WTC11 (cell line): ENCODE data around the gene OTUB1. TPM values are rescaled to one million over a fixed set of nuclear protein-coding genes. Genes with fewer than 3 reads are reported as not detected.

Source experiments
- ATAC-seq: fragments of 200-7000 bp; cut with Tn5 transposase; 2 replicates; pipeline ENCODE4 v1.10.0; 2021; ENCODE audit warnings: mild to moderate bottlenecking, moderate library complexity
- CTCF ChIA-PET: fragments of 300-600 bp; sonication (Branson Sonifier 250); formaldehyde crosslinking; loops from one replicate; lab custom pipeline; 2021; ENCODE audit warnings: antibody characterized with exemption; lab: Charles Lee
- POLR2A ChIA-PET: fragments of 350-600 bp; sonication (Branson Sonifier 250); formaldehyde crosslinking; loops from one replicate; lab custom pipeline; 2021; ENCODE audit warnings: antibody characterized with exemption; lab: Charles Lee
- DNase-seq: peaks from one replicate; pipeline ENCODE4 v3.0.0; 2021; ENCODE audit warnings: low spot score
- H3K27ac Mint-ChIP-seq: 2 replicates; pipeline ENCODE4 v1.8.0; 2021; ENCODE audit warnings: mixed read lengths
- H3K27me3 Mint-ChIP-seq: 2 replicates; pipeline ENCODE4 v1.8.0; 2021; ENCODE audit warnings: low read depth, mild to moderate bottlenecking, moderate library complexity, mixed read lengths
- H3K36me3 Mint-ChIP-seq: 2 replicates; pipeline ENCODE4 v1.8.0; 2021; ENCODE audit warnings: mixed read lengths
- H3K4me1 Mint-ChIP-seq: 2 replicates; pipeline ENCODE4 v1.8.0; 2022; ENCODE audit warnings: mixed read lengths
- H3K4me3 Mint-ChIP-seq: 2 replicates; pipeline ENCODE4 v1.8.0; 2021; ENCODE audit warnings: mild to moderate bottlenecking, moderate library complexity, mixed read lengths
- H3K9me3 Mint-ChIP-seq: 2 replicates; pipeline ENCODE4 v1.8.0; 2021; ENCODE audit warnings: mixed read lengths
- FOXK1 ChIP-seq: sonication (generic); formaldehyde crosslinking; IDR thresholded peaks from 2 replicates; pipeline ENCODE4 v1.8.0; 2022; ENCODE audit warnings: mild to moderate bottlenecking, moderate library complexity, missing genetic modification reagents
- FOXP1 ChIP-seq: sonication (generic); formaldehyde crosslinking; IDR thresholded peaks from 2 replicates; pipeline ENCODE4 v1.8.0; 2022; ENCODE audit warnings: missing genetic modification reagents, mild to moderate bottlenecking, moderate library complexity, borderline replicate concordance
- GABPB1 ChIP-seq: sonication (generic); formaldehyde crosslinking; IDR thresholded peaks from 2 replicates; pipeline ENCODE4 v1.8.1; 2023; ENCODE audit warnings: mild to moderate bottlenecking, missing genetic modification reagents
- JUN ChIP-seq: sonication (generic); formaldehyde crosslinking; IDR thresholded peaks from 2 replicates; pipeline ENCODE4 v1.8.0; 2023; ENCODE audit warnings: mild to moderate bottlenecking, missing genetic modification reagents
- NFE2L1 ChIP-seq: sonication (generic); formaldehyde crosslinking; IDR thresholded peaks from 2 replicates; pipeline ENCODE4 v1.8.1; 2023; ENCODE audit warnings: missing genetic modification reagents
- SOX15 ChIP-seq: fragments of 250-450 bp; sonication (Bioruptor Pico); IDR thresholded peaks from 2 replicates; pipeline ENCODE4 v1.9.0; 2021; ENCODE audit warnings: mild to moderate bottlenecking
- SP1 ChIP-seq: sonication (generic); formaldehyde crosslinking; conservative IDR thresholded peaks from 2 replicates; pipeline ENCODE4 v1.8.1; 2022; ENCODE audit warnings: missing genetic modification reagents
- TCF7 ChIP-seq: sonication (generic); formaldehyde crosslinking; IDR thresholded peaks from 2 replicates; pipeline ENCODE4 v1.8.0; 2022; ENCODE audit warnings: mild to moderate bottlenecking, low read depth, missing genetic modification reagents, moderate library complexity
- ZNF138 ChIP-seq: sonication (generic); formaldehyde crosslinking; conservative IDR thresholded peaks from 2 replicates; pipeline ENCODE4 v1.8.1; 2022; ENCODE audit warnings: mild to moderate bottlenecking, moderate library complexity, missing genetic modification reagents
- ZNF396 ChIP-seq: fragments of 250-450 bp; sonication (Bioruptor Pico); IDR thresholded peaks from 2 replicates; pipeline ENCODE4 v1.8.0; 2021; ENCODE audit warnings: mild to moderate bottlenecking, moderate library complexity, borderline replicate concordance
- ZNF423 ChIP-seq: fragments of 250-450 bp; sonication (Bioruptor Pico); IDR thresholded peaks from 2 replicates; pipeline ENCODE4 v2.1.2; 2022; ENCODE audit warnings: mild to moderate bottlenecking, moderate library complexity
- total RNA-seq: library from RNA; stranded (reverse); gene quantifications from 3 replicates; pipeline ENCODE4 v1.2.3, GENCODE V29; 2021
- TF ChIP-seq, protein P1 (sequence below): sonication (generic); formaldehyde crosslinking; IDR thresholded peaks from 2 replicates; pipeline ENCODE4 v1.8.1; 2023; ENCODE audit warnings: mild to moderate bottlenecking, missing genetic modification reagents
- TF ChIP-seq, protein P2 (sequence below): sonication (generic); formaldehyde crosslinking; IDR thresholded peaks from 2 replicates; pipeline ENCODE4 v1.8.1; 2023; ENCODE audit warnings: mild to moderate bottlenecking, missing genetic modification reagents, borderline replicate concordance
- TF ChIP-seq, protein P3 (sequence below): sonication (generic); formaldehyde crosslinking; IDR thresholded peaks from 2 replicates; pipeline ENCODE4 v1.8.0; 2022; ENCODE audit warnings: mild to moderate bottlenecking, missing genetic modification reagents
- TF ChIP-seq, protein P4 (sequence below): sonication (generic); formaldehyde crosslinking; IDR thresholded peaks from 2 replicates; pipeline ENCODE4 v1.8.1; 2023; ENCODE audit warnings: mild to moderate bottlenecking, moderate library complexity, missing genetic modification reagents
- TF ChIP-seq, protein P5 (sequence below): sonication (generic); formaldehyde crosslinking; IDR thresholded peaks from 2 replicates; pipeline ENCODE4 v1.8.1; 2022; ENCODE audit warnings: mild to moderate bottlenecking, moderate library complexity, missing genetic modification reagents
- TF ChIP-seq, protein P6 (sequence below): sonication (generic); formaldehyde crosslinking; IDR thresholded peaks from 2 replicates; pipeline ENCODE4 v1.8.1; 2022; ENCODE audit warnings: missing genetic modification reagents, borderline replicate concordance
- TF ChIP-seq, protein P7 (sequence below): sonication (generic); formaldehyde crosslinking; conservative IDR thresholded peaks from 2 replicates; pipeline ENCODE4 v1.8.1; 2022; ENCODE audit warnings: mild to moderate bottlenecking, missing genetic modification reagents
- TF ChIP-seq, protein P8 (sequence below): sonication (generic); formaldehyde crosslinking; IDR thresholded peaks from 2 replicates; pipeline ENCODE4 v1.8.1; 2022; ENCODE audit warnings: mild to moderate bottlenecking, missing genetic modification reagents, moderate library complexity, borderline replicate concordance

OTUB1 gene
- total RNA-seq, 1 experiment from 2014 or later = 112 TPM

DNA sequence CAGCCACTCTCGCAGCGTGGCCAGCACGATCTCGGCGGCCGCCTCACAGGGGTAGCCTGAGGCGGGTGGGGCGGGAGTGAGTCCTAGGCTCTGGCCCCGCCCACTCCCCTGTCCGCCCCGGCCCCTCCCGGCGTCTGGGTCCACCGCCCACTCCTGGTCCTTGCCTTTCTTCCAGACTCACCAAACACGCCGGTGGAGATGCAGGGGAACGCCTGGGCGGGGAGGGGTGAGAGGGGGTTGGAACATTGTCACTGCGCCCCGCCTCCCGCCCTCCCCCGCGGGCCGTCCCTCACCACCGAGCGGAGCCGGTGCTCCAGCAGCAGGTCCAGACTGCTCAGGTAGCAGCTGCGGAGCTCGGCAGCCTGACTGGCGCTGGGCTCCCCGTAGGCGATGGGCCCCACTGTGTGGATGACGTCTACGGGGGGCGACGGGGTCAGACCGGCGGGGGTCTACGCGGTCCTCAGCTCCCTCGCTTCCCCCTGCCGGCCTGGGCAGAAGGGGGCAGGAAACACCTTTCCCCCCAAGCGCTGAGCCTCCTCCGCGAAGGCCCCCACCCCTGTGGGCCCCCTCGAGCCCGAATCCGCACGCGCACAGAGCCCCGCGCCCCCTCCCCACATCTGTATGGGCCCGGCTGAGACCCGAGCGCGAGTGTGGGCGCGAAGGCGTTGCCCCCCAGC, 13.2 kb downstream of the OTUB1 start (continued):
- TF ChIP-seq, protein P1, sequence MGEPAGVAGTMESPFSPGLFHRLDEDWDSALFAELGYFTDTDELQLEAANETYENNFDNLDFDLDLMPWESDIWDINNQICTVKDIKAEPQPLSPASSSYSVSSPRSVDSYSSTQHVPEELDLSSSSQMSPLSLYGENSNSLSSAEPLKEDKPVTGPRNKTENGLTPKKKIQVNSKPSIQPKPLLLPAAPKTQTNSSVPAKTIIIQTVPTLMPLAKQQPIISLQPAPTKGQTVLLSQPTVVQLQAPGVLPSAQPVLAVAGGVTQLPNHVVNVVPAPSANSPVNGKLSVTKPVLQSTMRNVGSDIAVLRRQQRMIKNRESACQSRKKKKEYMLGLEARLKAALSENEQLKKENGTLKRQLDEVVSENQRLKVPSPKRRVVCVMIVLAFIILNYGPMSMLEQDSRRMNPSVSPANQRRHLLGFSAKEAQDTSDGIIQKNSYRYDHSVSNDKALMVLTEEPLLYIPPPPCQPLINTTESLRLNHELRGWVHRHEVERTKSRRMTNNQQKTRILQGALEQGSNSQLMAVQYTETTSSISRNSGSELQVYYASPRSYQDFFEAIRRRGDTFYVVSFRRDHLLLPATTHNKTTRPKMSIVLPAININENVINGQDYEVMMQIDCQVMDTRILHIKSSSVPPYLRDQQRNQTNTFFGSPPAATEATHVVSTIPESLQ (CRISPR knock-in tag) = no peak
- TF ChIP-seq SP1 (CRISPR knock-in tag) (peak; percentile 74), GABPB1 (CRISPR knock-in tag) (no peak), TCF7 (CRISPR knock-in tag) (no peak), ZNF138 (CRISPR knock-in tag) (peak; percentile 63; the same call in 1 of the 2 replicates)
- TF ChIP-seq, protein P2, sequence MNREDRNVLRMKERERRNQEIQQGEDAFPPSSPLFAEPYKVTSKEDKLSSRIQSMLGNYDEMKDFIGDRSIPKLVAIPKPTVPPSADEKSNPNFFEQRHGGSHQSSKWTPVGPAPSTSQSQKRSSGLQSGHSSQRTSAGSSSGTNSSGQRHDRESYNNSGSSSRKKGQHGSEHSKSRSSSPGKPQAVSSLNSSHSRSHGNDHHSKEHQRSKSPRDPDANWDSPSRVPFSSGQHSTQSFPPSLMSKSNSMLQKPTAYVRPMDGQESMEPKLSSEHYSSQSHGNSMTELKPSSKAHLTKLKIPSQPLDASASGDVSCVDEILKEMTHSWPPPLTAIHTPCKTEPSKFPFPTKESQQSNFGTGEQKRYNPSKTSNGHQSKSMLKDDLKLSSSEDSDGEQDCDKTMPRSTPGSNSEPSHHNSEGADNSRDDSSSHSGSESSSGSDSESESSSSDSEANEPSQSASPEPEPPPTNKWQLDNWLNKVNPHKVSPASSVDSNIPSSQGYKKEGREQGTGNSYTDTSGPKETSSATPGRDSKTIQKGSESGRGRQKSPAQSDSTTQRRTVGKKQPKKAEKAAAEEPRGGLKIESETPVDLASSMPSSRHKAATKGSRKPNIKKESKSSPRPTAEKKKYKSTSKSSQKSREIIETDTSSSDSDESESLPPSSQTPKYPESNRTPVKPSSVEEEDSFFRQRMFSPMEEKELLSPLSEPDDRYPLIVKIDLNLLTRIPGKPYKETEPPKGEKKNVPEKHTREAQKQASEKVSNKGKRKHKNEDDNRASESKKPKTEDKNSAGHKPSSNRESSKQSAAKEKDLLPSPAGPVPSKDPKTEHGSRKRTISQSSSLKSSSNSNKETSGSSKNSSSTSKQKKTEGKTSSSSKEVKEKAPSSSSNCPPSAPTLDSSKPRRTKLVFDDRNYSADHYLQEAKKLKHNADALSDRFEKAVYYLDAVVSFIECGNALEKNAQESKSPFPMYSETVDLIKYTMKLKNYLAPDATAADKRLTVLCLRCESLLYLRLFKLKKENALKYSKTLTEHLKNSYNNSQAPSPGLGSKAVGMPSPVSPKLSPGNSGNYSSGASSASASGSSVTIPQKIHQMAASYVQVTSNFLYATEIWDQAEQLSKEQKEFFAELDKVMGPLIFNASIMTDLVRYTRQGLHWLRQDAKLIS (CRISPR knock-in tag) = no peak
- TF ChIP-seq, protein P3, sequence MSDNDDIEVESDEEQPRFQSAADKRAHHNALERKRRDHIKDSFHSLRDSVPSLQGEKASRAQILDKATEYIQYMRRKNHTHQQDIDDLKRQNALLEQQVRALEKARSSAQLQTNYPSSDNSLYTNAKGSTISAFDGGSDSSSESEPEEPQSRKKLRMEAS (CRISPR knock-in tag) = peak; percentile 71; the same call in 1 of the 2 replicates
- TF ChIP-seq, protein P4, sequence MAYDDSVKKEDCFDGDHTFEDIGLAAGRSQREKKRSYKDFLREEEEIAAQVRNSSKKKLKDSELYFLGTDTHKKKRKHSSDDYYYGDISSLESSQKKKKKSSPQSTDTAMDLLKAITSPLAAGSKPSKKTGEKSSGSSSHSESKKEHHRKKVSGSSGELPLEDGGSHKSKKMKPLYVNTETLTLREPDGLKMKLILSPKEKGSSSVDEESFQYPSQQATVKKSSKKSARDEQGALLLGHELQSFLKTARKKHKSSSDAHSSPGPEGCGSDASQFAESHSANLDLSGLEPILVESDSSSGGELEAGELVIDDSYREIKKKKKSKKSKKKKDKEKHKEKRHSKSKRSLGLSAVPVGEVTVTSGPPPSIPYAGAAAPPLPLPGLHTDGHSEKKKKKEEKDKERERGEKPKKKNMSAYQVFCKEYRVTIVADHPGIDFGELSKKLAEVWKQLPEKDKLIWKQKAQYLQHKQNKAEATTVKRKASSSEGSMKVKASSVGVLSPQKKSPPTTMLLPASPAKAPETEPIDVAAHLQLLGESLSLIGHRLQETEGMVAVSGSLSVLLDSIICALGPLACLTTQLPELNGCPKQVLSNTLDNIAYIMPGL (CRISPR knock-in tag) = no peak
- TF ChIP-seq, protein P5, sequence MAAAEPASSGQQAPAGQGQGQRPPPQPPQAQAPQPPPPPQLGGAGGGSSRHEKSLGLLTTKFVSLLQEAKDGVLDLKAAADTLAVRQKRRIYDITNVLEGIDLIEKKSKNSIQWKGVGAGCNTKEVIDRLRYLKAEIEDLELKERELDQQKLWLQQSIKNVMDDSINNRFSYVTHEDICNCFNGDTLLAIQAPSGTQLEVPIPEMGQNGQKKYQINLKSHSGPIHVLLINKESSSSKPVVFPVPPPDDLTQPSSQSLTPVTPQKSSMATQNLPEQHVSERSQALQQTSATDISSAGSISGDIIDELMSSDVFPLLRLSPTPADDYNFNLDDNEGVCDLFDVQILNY (CRISPR knock-in tag) = no peak

DNA sequence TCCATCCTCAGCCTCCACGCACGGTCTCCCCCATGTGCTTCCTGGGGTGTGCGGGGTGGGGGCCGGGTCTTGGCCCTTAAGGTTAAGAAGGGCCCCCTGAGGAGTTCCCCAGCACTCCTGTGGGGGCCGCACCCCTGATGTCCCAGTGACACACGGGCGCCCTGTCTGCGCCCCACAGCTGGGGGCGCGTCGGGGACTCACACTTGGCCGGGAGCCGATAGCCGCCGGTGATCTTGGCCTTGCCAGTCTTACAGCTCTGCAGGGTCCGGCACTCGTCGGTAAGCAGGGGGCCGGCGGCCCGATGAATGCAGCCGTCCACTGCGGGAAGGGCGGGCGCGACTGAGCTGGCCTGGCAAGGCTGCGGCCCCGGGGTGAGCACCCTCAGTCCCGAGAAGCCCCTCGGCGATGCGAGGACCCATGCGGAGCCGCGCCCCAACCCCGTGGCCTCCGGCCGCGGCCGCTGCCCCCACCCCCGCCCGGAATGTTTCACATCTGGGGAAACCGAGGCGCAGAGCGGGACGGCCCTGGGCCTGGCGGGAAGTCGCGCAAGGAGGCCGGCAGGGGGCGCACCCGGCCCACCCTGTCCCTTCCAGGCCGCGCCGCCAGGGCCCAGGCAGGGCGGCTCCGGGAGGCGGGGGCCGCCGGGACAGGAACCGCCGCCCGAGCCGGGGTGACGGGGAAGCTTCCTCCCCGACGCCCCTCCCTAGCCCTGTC, 13.9 kb downstream of the OTUB1 start:
- Mint-ChIP-seq H3K27me3 (peaks cover 42% of the 10 kb centered on the region), H3K36me3 (peaks cover 8% of the 10 kb centered on the region), H3K4me1 (peaks cover 11% of the 10 kb centered on the region), H3K9me3 (no peaks in the 10 kb centered on the region), H3K4me3 (peak overlapping the region; percentile 64), H3K27ac (no peak overlapping the region)
- ChIA-PET POLR2A (interaction anchor here (0.8 to 1.8 kb wide), 6 partner anchors 16 to 271 kb away, joined by 3 to 7 read pairs (median 4); no protein-coding TSS in a partner anchor), CTCF (interaction anchor here (0.6 to 5.4 kb wide), 69 partner anchors 9 to 675 kb away, joined by 3 to 75 read pairs (median 4); partner anchors contain the start of genes COX8A, FERMT3, FLRT1 and MACROD1)
- ATAC-seq (peak; percentile 34), DNase-seq (peak; percentile 76)
- TF ChIP-seq ZNF396 = no peak
- no peak for TF ChIP-seq FOXK1 (CRISPR knock-in tag)
- TF ChIP-seq NFE2L1 (CRISPR knock-in tag) = no peak
- TF ChIP-seq, protein P6, sequence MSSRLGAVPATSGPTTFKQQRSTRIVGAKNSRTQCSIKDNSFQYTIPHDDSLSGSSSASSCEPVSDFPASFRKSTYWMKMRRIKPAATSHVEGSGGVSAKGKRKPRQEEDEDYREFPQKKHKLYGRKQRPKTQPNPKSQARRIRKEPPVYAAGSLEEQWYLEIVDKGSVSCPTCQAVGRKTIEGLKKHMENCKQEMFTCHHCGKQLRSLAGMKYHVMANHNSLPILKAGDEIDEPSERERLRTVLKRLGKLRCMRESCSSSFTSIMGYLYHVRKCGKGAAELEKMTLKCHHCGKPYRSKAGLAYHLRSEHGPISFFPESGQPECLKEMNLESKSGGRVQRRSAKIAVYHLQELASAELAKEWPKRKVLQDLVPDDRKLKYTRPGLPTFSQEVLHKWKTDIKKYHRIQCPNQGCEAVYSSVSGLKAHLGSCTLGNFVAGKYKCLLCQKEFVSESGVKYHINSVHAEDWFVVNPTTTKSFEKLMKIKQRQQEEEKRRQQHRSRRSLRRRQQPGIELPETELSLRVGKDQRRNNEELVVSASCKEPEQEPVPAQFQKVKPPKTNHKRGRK (CRISPR knock-in tag) = no peak
- TF ChIP-seq JUN (CRISPR knock-in tag) = no peak
- TF ChIP-seq ZNF423 (CRISPR knock-in tag) = 0 out of 2 replicates have a peak, but pooled peaks have one; percentile 45
- peak; percentile 33; the same call in 1 of the 2 replicates for TF ChIP-seq FOXP1
- TF ChIP-seq, protein P7, sequence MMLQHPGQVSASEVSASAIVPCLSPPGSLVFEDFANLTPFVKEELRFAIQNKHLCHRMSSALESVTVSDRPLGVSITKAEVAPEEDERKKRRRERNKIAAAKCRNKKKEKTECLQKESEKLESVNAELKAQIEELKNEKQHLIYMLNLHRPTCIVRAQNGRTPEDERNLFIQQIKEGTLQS = no peak
- TF ChIP-seq SOX15 (CRISPR knock-in tag) = no peak
- TF ChIP-seq, protein P5 (CRISPR knock-in tag) = peak; percentile 87; the same call in 1 of the 2 replicates
- TF ChIP-seq, protein P8, sequence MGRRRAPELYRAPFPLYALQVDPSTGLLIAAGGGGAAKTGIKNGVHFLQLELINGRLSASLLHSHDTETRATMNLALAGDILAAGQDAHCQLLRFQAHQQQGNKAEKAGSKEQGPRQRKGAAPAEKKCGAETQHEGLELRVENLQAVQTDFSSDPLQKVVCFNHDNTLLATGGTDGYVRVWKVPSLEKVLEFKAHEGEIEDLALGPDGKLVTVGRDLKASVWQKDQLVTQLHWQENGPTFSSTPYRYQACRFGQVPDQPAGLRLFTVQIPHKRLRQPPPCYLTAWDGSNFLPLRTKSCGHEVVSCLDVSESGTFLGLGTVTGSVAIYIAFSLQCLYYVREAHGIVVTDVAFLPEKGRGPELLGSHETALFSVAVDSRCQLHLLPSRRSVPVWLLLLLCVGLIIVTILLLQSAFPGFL (CRISPR knock-in tag) = no peak
